H1 (cell line): Measurements from ENCODE around the gene CPNE8. TPM values are rescaled to one million over a fixed set of nuclear protein-coding genes. Genes with fewer than 3 reads are reported as not detected.

Experiments
- CTCF ChIA-PET: fragments of 300-600 bp; sonication (Branson Sonifier 250); formaldehyde crosslinking; loops from one replicate; lab custom pipeline; 2021; ENCODE audit not compliant: partially characterized antibody; lab: Charles Lee
- POLR2A ChIA-PET: fragments of 300-600 bp; sonication (Branson Sonifier 250); formaldehyde crosslinking; loops from one replicate; lab custom pipeline; 2021; ENCODE audit warnings: inconsistent platforms; ENCODE audit not compliant: partially characterized antibody; lab: Charles Lee
- DNase-seq, 2 experiments: peaks; one replicate each; pipeline versions ENCODE4 v3.0.0 to v3.0.0-alpha.2; 2010 to 2022; ENCODE audit warnings: low spot score in 2 of 2, low read depth in 1 of 2, mixed read lengths in 1 of 2
- FAIRE-seq: peaks from 2 replicates; lab custom pipeline; 2011; peaks lifted over from hg19 to GRCh38; lab: Jason Lieb, UNC
- H2AFZ ChIP-seq: 2 replicates; pipeline ENCODE4 v1.8.1; 2012; ENCODE audit warnings: low read length, inconsistent platforms
- H2AK5ac ChIP-seq: 2 replicates; pipeline ENCODE4 v1.6.1; 2013; ENCODE audit warnings: low read depth, low read length
- H2BK120ac ChIP-seq: replicated peaks from 2 replicates; pipeline ENCODE3; 2013; ENCODE audit warnings: low read depth, low read length, inconsistent platforms
- H2BK12ac ChIP-seq: 2 replicates; pipeline ENCODE4 v1.6.1; 2013; ENCODE audit warnings: low read depth, low read length
- H2BK15ac ChIP-seq: 2 replicates; pipeline ENCODE4 v1.6.1; 2013; ENCODE audit warnings: low read length
- H2BK20ac ChIP-seq: 2 replicates; pipeline ENCODE4 v1.6.1; 2013; ENCODE audit warnings: low read length
- H2BK5ac ChIP-seq: 2 replicates; pipeline ENCODE4 v1.6.1; 2013; ENCODE audit warnings: low read depth, low read length
- H3K14ac ChIP-seq: 2 replicates; pipeline ENCODE4 v1.6.1; 2013; ENCODE audit warnings: inconsistent platforms; ENCODE audit not compliant: insufficient read length
- H3K18ac ChIP-seq: 2 replicates; pipeline ENCODE4 v1.6.1; 2013; ENCODE audit warnings: low read length; ENCODE audit errors: extremely low read depth
- H3K23ac ChIP-seq: 2 replicates; pipeline ENCODE4 v1.6.1; 2013; ENCODE audit warnings: inconsistent platforms; ENCODE audit not compliant: insufficient read length
- H3K23me2 ChIP-seq: 2 replicates; pipeline ENCODE4 v1.6.1; 2013; ENCODE audit warnings: low read depth, low read length
- H3K27ac ChIP-seq: 2 replicates; pipeline ENCODE4 v1.6.1; 2011; ENCODE audit warnings: low read depth, low read length, inconsistent platforms
- H3K27me3 ChIP-seq, 4 experiments: replicated peaks in 1 of 4; 1 replicate in 1 of 4; 2 replicates in 3 of 4; pipeline versions ENCODE4 v1.6.1 to v1.8.1; 2011 to 2013; ENCODE audit warnings: low read length in 3 of 4, mild to moderate bottlenecking in 3 of 4, inconsistent platforms in 2 of 4, mixed read lengths in 2 of 4, moderate library complexity in 1 of 4; ENCODE audit not compliant: control insufficient read depth in 3 of 4, insufficient read depth in 3 of 4; ENCODE audit errors: extremely low read depth in 1 of 4
- H3K36me3 ChIP-seq, 4 experiments: 2 replicates each; pipeline versions ENCODE4 v1.6.1 to v1.8.1; 2011 to 2013; ENCODE audit warnings: mild to moderate bottlenecking in 4 of 4, low read length in 3 of 4, moderate library complexity in 2 of 4, control low read depth in 1 of 4, inconsistent platforms in 1 of 4; ENCODE audit not compliant: insufficient read depth in 4 of 4, control insufficient read depth in 2 of 4
- H3K4ac ChIP-seq: replicated peaks from 2 replicates; pipeline ENCODE3; 2013; ENCODE audit warnings: low read length, low read depth, mixed read lengths, inconsistent platforms; ENCODE audit not compliant: insufficient read length
- H3K4me1 ChIP-seq, 4 experiments: replicated peaks in 1 of 4; 1 replicate in 1 of 4; 2 replicates in 3 of 4; pipeline versions ENCODE4 v1.6.1 to v1.8.1; 2011 to 2013; ENCODE audit warnings: low read length in 3 of 4, inconsistent platforms in 2 of 4, mixed read lengths in 1 of 4; ENCODE audit not compliant: insufficient read depth in 4 of 4, control insufficient read depth in 3 of 4
- H3K4me2 ChIP-seq, 2 experiments: 2 replicates each; pipeline versions ENCODE4 v1.6.1 to v1.8.1; 2011 to 2013; ENCODE audit warnings: low read depth in 2 of 2, low read length in 2 of 2, control low read depth in 1 of 2, inconsistent platforms in 1 of 2, mild to moderate bottlenecking in 1 of 2; ENCODE audit not compliant: insufficient read depth in 1 of 2
- H3K4me3 ChIP-seq, 4 experiments: fragments of 200-600, 300-600 bp in 1 of 4; sonication (generic), shearing (Covaris generic), sonication (Bioruptor Twin) in 1 of 4; 2 replicates each; pipeline versions ENCODE4 v1.5.1 to v1.8.1; 2011 to 2016; ENCODE audit warnings: low read length in 4 of 4, low read depth in 3 of 4, control low read depth in 2 of 4, inconsistent platforms in 2 of 4, mild to moderate bottlenecking in 2 of 4, mixed read lengths in 1 of 4, moderate library complexity in 1 of 4; ENCODE audit not compliant: insufficient read depth in 2 of 4; ENCODE audit errors: extremely low read depth in 1 of 4
- H3K56ac ChIP-seq: replicated peaks from 2 replicates; pipeline ENCODE3; 2013; ENCODE audit warnings: low read depth, mild to moderate bottlenecking, mixed read lengths, low read length, inconsistent platforms; ENCODE audit not compliant: insufficient read length
- H3K79me1 ChIP-seq: 2 replicates; pipeline ENCODE4 v1.6.1; 2013; ENCODE audit warnings: low read depth, low read length, control low read depth
- H3K79me2 ChIP-seq, 2 experiments: 2 replicates each; pipeline versions ENCODE4 v1.6.1 to v1.8.1; 2012 to 2013; ENCODE audit warnings: low read length in 2 of 2, mild to moderate bottlenecking in 2 of 2, inconsistent platforms in 1 of 2; ENCODE audit not compliant: insufficient read depth in 2 of 2, control insufficient read depth in 1 of 2
- H3K9ac ChIP-seq, 4 experiments: replicated peaks in 1 of 4; 1 replicate in 1 of 4; 2 replicates in 3 of 4; pipeline versions ENCODE4 v1.6.1 to v1.8.1; 2011 to 2013; ENCODE audit warnings: low read depth in 3 of 4, low read length in 3 of 4, control low read depth in 2 of 4, mild to moderate bottlenecking in 2 of 4, moderate library complexity in 2 of 4, inconsistent platforms in 1 of 4; ENCODE audit errors: extremely low read depth in 1 of 4
- H3K9me3 ChIP-seq, 2 experiments: 2 replicates each; pipeline versions ENCODE4 v1.6.1 to v1.8.1; 2012 to 2013; ENCODE audit warnings: mild to moderate bottlenecking in 2 of 2, moderate library complexity in 2 of 2, control low read depth in 1 of 2, inconsistent platforms in 1 of 2, low read depth in 1 of 2, low read length in 1 of 2, mixed read lengths in 1 of 2; ENCODE audit not compliant: insufficient read depth in 2 of 2
- H4K20me1 ChIP-seq, 2 experiments: replicated peaks in 1 of 2; 2 replicates each; pipeline versions ENCODE3 to v1.8.1; 2011 to 2013; ENCODE audit warnings: inconsistent platforms in 2 of 2, low read length in 2 of 2, mild to moderate bottlenecking in 1 of 2; ENCODE audit not compliant: insufficient read depth in 2 of 2, control insufficient read depth in 1 of 2
- H4K5ac ChIP-seq: 2 replicates; pipeline ENCODE4 v1.6.1; 2013; ENCODE audit warnings: low read length, low read depth, mixed read lengths, inconsistent platforms; ENCODE audit not compliant: insufficient read length
- H4K8ac ChIP-seq: 2 replicates; pipeline ENCODE4 v1.8.0; 2013; ENCODE audit warnings: mild to moderate bottlenecking, moderate library complexity, low read length, inconsistent platforms; ENCODE audit not compliant: insufficient read depth; ENCODE audit errors: extremely low read depth
- H4K91ac ChIP-seq: replicated peaks from 2 replicates; pipeline ENCODE3; 2013; ENCODE audit warnings: low read length, mixed read lengths, inconsistent platforms; ENCODE audit not compliant: insufficient read length
- ATF2 ChIP-seq: IDR thresholded peaks from 2 replicates; pipeline ENCODE4 v1.6.1; 2012; ENCODE audit warnings: low read length, inconsistent platforms
- ATF3 ChIP-seq: IDR thresholded peaks from 2 replicates; pipeline ENCODE4 v1.6.1; 2011; ENCODE audit warnings: low read depth, mild to moderate bottlenecking, low read length; ENCODE audit not compliant: insufficient read depth
- BRCA1 ChIP-seq: IDR thresholded peaks from 2 replicates; pipeline ENCODE4 v1.6.1; 2012; ENCODE audit warnings: low read depth, low read length, improper control_type of control experiment
- CBX5 ChIP-seq: fragments of 300-800, 300-1000 bp; sonication (generic); IDR thresholded peaks from 2 replicates; pipeline ENCODE4 v1.7.1; 2016; ENCODE audit warnings: antibody characterized with exemption, low read length, low read depth
- GTF2F1 ChIP-seq: IDR thresholded peaks from 2 replicates; pipeline ENCODE4 v1.6.1; 2012; ENCODE audit warnings: low read depth, low read length, improper control_type of control experiment, borderline replicate concordance
- KDM1A ChIP-seq: fragments of 200-600, 300-600 bp; sonication (generic); IDR thresholded peaks from 2 replicates; pipeline ENCODE4 v1.7.1; 2016; ENCODE audit warnings: mild to moderate bottlenecking, low read length, borderline replicate concordance
- NRF1 ChIP-seq: IDR thresholded peaks from 2 replicates; pipeline ENCODE4 v1.6.1; 2011; ENCODE audit warnings: mild to moderate bottlenecking, low read depth, low read length, improper control_type of control experiment
- RBBP5 ChIP-seq: IDR thresholded peaks from 2 replicates; pipeline ENCODE4 v1.7.1; 2012; ENCODE audit warnings: low read depth, mild to moderate bottlenecking, inconsistent platforms, low read length, moderate library complexity, borderline replicate concordance
- TBP ChIP-seq: IDR thresholded peaks from 2 replicates; pipeline ENCODE4 v1.6.1; 2011; ENCODE audit warnings: low read depth, low read length, improper control_type of control experiment
- TEAD4 ChIP-seq: IDR thresholded peaks from 2 replicates; pipeline ENCODE4 v1.6.1; 2012; ENCODE audit warnings: low read depth, low read length, inconsistent platforms, mixed read lengths
- WGBS, 2 experiments: shearing (Covaris generic) in 1 of 2; methylation state at CpG; one replicate each; pipeline versions ENCODE4 v1.1.6 to v1.1.7; 2013 to 2015; ENCODE audit warnings: low lambda C conversion rate in 2 of 2, mixed read lengths in 2 of 2, inconsistent platforms in 1 of 2, low coverage in 1 of 2, missing lambda C conversion rate in 1 of 2; ENCODE audit not compliant: insufficient replicate concordance in 2 of 2, insufficient coverage in 1 of 2, insufficient read length in 1 of 2; ENCODE audit errors: extremely low coverage in 1 of 2, missing lambda C conversion rate in 1 of 2; 5-methylcytosine and 5-hydroxymethylcytosine counted together
- polyA plus RNA-seq, 7 experiments: library from polyadenylated mRNA; depleted of rRNA in 3 of 7; stranded (reverse) in 5 of 7; unstranded in 2 of 7; fragments of >200 nt in 5 of 7; fragments of 200-250 nt in 2 of 7; gene quantifications; 1 replicate in 5 of 7; 2 replicates in 1 of 7; 4 replicates in 1 of 7; pipeline versions ENCODE4 v1.2.1 to v1.2.3, GENCODE V29; 2011 to 2013; ENCODE audit warnings: missing spikeins in 2 of 7, mixed read lengths in 2 of 7
- total RNA-seq: library from RNA; stranded (reverse); fragmentation: NEBNext Ultra II Directional; extraction: Animal tissue kit (Norgen Biotek cat#: 25700); gene quantifications from 2 replicates; pipeline ENCODE4 v1.2.1, GENCODE V29; 2021

Gene CPNE8
- total and polyA plus RNA-seq, 2 of the 8 experiments (the other 6 are each of a cell fraction or from before 2014, with no cell fraction given), result 2.5 to 6.8 TPM

- no peaks in the 10 kb centered on the region for H3K23me2 ChIP-seq
- H3K9ac ChIP-seq, result no peak overlapping the region
- no peaks in the 10 kb centered on the region for H3K27me3 ChIP-seq
- H2AK5ac ChIP-seq, result no peak overlapping the region
- H3K9me3 ChIP-seq, result peaks cover 0 to 3% of the 10 kb centered on the region in 2 experiments; a peak in 1 of 4 replicates
- POLR2A ChIA-PET, result no interaction called here
- no peak for FAIRE-seq
- no peak overlapping the region for H2BK20ac ChIP-seq
- no peaks in the 10 kb centered on the region for H4K20me1 ChIP-seq
- no peak overlapping the region for H3K23ac ChIP-seq
- no peak overlapping the region for H3K4me2 ChIP-seq
- H3K27ac ChIP-seq, result no peak overlapping the region
- H3K56ac ChIP-seq, result no peak overlapping the region
- no peak for TF ChIP-seq BRCA1
- TF ChIP-seq TBP, result no peak
- TF ChIP-seq NRF1, result no peak
- TF ChIP-seq TEAD4, result no peak
- no peak for TF ChIP-seq ATF3
- no peak for TF ChIP-seq KDM1A
- no peak for TF ChIP-seq RBBP5
- TF ChIP-seq CBX5, result no peak
- no peak for TF ChIP-seq ATF2
- no peak for TF ChIP-seq GTF2F1
- no peak overlapping the region for H2BK15ac ChIP-seq
- H4K8ac ChIP-seq, result no peak overlapping the region
- no peak overlapping the region for H3K14ac ChIP-seq
- H3K79me1 ChIP-seq, result no peaks in the 10 kb centered on the region; the same call in 1 of the 2 replicates
- WGBS, 2 experiments, result 88% methylated on average over 3 of the region's 3 CpGs; no CpG with 5 or more reads in 1 of the 2 experiments
- no peak overlapping the region for H2AFZ ChIP-seq
- H4K5ac ChIP-seq, result no peak overlapping the region
- no peak overlapping the region for H2BK5ac ChIP-seq
- no peaks in the 10 kb centered on the region for H3K36me3 ChIP-seq
- H2BK120ac ChIP-seq, result no peak overlapping the region
- H3K4me3 ChIP-seq, result no peak overlapping the region
- H3K4ac ChIP-seq, result no peak overlapping the region
- H2BK12ac ChIP-seq, result no peak overlapping the region
- H3K18ac ChIP-seq, result no peak overlapping the region
- H3K4me1 ChIP-seq, result no peaks in the 10 kb centered on the region; a peak in 1 of 7 replicates
- no peak for DNase-seq
- no peak overlapping the region for H4K91ac ChIP-seq
- no peaks in the 10 kb centered on the region; a peak in 1 of 4 replicates for H3K79me2 ChIP-seq
- CTCF ChIA-PET, result interaction anchor here (1.2 to 1.6 kb wide), 3 partner anchors 12 to 23 kb away, joined by 3 to 4 read pairs (median 3); no protein-coding TSS in a partner anchor
These were observed 21.7 kb downstream of the CPNE8 start for GRCh38 chr12:38883629-38884134.
